Anterior cingulate cortex (tissue), 58 donors: Measurements from ENCODE around the gene SOS1.
"Not testable (repeated sequence)": the region's sequence is repeated elsewhere in the genome, so short reads cannot be mapped to it uniquely, and the experiment has no call there.

Experiments used
- DNase-seq, 58 donors: peaks; one replicate each; lab custom pipeline; 2025; lab: John Stamatoyannopoulos, UW

SOS1 gene

GRCh38 chr2:39139511-39140237, 18.8 kb upstream of the SOS1 start:
- DNase-seq, result no peak

GRCh38 chr2:39138837-39139211, 18.0 kb upstream of the SOS1 start:
- DNase-seq, result no peak

- not testable (repeated sequence) for DNase-seq
Measured at GRCh38 chr2:39138187-39138836, 17.5 kb upstream of the SOS1 start.

- DNase-seq, result no peak
Measured at GRCh38 chr2:39136799-39137198, 15.9 kb upstream of the SOS1 start.

GRCh38 chr2:39135690-39136259, 14.9 kb upstream of the SOS1 start:
- no peak for DNase-seq

- DNase-seq, result no peak
Measured at GRCh38 chr2:39133215-39133851, 12.5 kb upstream of the SOS1 start.

GRCh38 chr2:39128919-39129391, 8.1 kb upstream of the SOS1 start:
- DNase-seq, result no peak

- DNase-seq, result no peak
Measured at GRCh38 chr2:39127973-39128372, 7.1 kb upstream of the SOS1 start.

GRCh38 chr2:39124746-39125057, 3.9 kb upstream of the SOS1 start:
- peak in 14 of 58 donors; percentile 3 to 73 (median 42) for DNase-seq

GRCh38 chr2:39124000-39124745, 3.3 kb upstream of the SOS1 start:
- peak; percentile 47 to 96 (median 91) for DNase-seq

GRCh38 chr2:39123436-39123999, 2.7 kb upstream of the SOS1 start:
- no peak for DNase-seq

- DNase-seq, result no peak
Measured at GRCh38 chr2:39121523-39122063, 742 bp upstream of the SOS1 start.

GRCh38 chr2:39120521-39120770, 405 bp downstream of the SOS1 start:
- DNase-seq, result peak in 1 of 58 donors; percentile 54

GRCh38 chr2:39119732-39120520, 925 bp downstream of the SOS1 start:
- peak in 42 of 58 donors; percentile 6 to 67 (median 38) for DNase-seq

GRCh38 chr2:39118786-39119499, 1.9 kb downstream of the SOS1 start:
- DNase-seq, result no peak

- no peak for DNase-seq
Measured at GRCh38 chr2:39115556-39115955, 5.3 kb downstream of the SOS1 start.

- DNase-seq, result no peak
Measured at GRCh38 chr2:39114771-39115170, 6.1 kb downstream of the SOS1 start.

GRCh38 chr2:39109537-39109936, 11.3 kb downstream of the SOS1 start:
- no peak for DNase-seq

GRCh38 chr2:39108377-39108776, 12.5 kb downstream of the SOS1 start:
- no peak for DNase-seq
